Activated CD8-positive, alpha-beta memory T cell treated with anti-CD3 and anti-CD28 coated beads, Interleukin-2, amount 50 U/mL, for 48 hours (primary cell): Measurements from ENCODE around the gene SDC1.
A peak's percentile ranks its signal among the peaks of the same experiment; 100 is the strongest.

ENCODE experiments used
- DNase-seq: peaks from one replicate; pipeline ENCODE4 v3.0.0-alpha.2; 2020

The SDC1 gene

GRCh38 chr2:20168048-20168726 lies 56.7 kb downstream of the SDC1 start:
- peak; percentile 38 for DNase-seq

- no peak for DNase-seq
Measured at GRCh38 chr2:20167356-20167755, 57.6 kb downstream of the SDC1 start.

- DNase-seq = peak; percentile 48
Measured at GRCh38 chr2:20165677-20166509, 59.0 kb downstream of the SDC1 start.

- peak; percentile 56 for DNase-seq
Measured at GRCh38 chr2:20164734-20165478, 60.0 kb downstream of the SDC1 start.

DNA sequence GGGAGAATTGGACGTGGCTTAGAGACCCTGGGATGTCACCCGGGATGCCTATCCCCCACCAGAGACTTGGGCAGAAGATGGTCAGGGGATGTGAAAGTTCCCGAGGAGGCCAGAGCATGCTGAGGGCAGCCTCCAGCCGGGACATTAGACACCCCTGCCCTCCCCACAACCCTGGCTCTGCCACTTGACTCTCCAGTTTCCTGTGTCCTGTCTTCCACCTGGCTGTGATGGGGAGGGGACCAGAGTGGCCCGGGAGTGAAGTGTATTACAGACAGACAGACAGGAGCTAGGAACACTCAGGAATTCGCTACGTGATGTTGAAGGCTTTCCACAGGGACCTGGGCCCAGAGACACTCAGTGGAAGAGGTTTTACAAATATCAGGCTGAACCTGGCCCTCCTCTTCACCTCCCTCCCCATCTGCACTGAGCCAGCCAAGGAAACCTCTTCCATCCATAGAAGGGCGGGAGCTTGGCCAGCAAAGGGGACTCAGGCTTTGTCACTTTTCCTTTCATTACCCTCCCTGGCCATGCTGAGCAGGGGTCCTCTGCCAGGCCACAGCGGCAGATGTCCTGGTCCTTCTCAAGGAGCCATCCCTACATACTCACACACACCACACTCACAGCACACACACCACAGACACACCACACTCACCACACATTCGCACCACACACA lies 60.7 kb downstream of the SDC1 start:
- peak; percentile 33 for DNase-seq

GRCh38 chr2:20159411-20160070 lies 65.4 kb downstream of the SDC1 start:
- no peak for DNase-seq

DNA sequence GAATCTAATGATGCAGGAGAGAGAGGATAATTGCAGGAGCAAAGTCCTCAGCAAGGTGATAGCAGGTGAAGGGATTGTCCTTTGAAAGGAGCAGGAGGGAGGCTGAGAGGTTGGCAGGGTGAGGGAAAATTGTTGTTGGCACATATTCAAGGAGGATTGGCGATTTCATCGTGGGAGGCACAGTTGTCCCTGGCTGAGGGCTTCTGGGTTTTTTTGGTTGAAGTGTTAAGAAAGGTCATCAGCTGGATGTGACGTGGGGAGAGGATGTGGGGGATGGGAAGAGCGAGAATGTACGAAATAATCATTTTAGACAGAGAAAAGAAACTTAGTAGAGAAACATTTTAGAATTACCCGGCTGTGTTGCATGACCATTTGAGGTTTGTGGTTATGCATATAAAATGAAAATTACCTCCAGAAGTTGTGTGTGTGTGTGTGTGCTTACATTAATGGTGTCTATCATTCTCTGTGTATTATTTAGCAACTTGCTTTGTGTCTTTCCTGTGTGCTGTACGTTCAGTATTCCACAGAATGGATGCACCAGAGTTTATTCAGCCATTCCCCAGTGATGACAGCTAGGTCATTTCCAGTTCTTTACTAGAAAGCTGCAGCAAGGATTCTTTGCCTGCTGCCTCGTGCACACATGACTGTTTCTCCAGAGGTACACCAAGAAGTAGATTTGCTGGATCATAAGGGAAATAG lies 67.6 kb downstream of the SDC1 start:
- DNase-seq = no peak

GRCh38 chr2:20156836-20157192 lies 68.1 kb downstream of the SDC1 start:
- no peak for DNase-seq

DNA sequence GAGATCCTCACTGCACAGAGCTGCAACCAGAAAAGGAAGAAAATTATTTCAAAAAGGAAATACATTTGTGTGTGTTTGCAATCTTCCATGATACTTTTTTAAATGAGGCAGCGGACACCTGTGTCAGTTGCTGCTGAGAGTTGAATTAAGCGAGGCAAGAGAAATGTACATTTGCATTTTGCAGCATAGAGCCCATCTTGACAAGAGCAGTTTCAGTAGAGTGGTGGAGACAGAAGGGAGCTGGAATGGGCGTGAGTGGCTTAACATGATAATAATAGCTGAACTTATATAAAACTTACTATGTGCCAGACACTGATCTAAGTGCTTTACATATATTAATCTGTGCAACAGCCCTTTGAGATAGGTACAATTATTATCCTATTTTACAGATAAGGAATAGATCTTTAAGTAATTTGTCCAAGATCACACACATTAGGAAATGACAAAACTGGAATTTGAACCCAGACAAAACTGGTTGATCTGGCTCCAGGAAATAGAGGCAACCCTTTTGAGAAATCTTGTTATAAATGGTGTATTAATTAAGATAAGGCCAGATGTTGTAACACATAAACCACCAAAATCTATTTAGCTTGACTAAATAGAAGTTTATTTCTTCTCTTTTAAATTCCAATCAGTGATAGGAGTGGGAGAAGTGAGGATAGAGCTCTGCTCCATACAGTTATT lies 68.7 kb downstream of the SDC1 start:
- DNase-seq = no peak

DNA sequence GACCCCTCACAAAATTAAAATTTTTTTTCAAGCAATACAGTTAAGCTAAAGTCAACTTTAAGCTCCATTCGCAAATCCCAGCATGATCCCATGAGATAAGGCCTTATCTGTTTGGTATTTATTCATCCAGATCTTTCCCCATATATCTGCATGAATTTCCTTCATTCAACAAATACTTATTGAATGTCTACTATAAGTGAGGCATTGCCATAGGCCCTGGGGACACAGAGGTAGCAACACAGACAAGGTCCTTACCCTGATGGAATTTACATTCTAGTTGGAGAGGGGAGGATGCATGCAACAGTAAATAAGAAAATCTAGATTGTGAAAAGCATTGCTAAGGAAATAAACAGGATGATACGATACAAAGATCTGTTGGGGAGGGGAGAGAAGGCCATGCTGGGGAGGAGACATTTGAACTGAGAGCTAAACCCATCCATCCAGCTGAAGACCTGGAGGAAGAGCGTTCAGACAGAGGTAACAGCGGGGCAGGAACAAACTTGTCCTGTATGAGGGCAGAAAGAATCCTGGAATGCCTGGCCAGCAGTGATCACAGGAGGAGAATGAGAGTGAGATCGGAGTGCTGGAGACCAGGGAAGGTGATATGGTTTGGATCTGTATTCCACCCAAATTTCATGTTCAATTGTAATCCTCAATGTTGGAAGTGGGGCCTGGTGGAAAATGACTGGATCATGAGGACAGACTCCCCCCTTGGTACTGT lies 71.6 kb downstream of the SDC1 start:
- no peak for DNase-seq

DNA sequence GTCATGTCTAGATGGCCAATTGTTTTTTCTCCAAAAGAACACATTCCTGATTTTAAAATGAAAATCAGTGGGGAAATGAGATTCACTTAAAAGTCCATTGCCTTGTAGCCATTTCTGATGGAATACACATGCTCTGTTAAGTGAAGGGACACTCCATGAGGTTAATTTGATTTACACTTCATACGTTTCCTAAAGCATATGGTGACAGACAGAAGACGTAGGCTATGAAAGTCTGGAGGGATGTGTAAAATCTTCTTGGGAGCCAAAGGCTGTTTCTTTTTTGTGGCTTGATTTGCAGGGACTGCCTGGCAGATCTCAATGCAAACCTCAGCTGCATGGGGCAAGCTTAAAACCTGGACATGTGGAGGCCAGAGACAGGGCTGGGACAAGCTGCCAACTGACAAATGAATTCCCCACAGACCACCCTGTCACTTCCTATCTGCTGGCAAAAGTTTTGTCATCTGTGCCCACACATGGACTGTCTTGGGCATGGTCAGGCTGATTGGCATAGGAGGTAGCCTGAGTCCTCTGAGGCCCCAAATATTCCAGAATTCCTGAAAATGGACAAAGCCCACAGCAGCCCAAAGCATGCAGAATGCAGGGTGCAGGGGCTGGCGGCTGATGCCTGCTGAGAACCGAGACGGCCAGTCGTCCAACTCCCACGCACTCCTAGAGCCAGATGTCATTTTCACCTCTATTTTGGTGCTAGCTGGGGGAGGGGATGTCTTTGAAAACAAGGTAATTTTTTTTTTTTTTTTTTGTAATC lies 73.9 kb downstream of the SDC1 start:
- no peak for DNase-seq
